GM12865 (cell line): ENCODE measurements around the gene KIF13A.

Experiments used
- DNase-seq: peaks from one replicate; pipeline ENCODE4 v3.0.0; 2010; ENCODE audit warnings: low read depth
- H3K4me3 ChIP-seq: 2 replicates; pipeline ENCODE4 v1.5.1; 2011; ENCODE audit warnings: mild to moderate bottlenecking, low read depth, low read length, control low read depth
- CTCF ChIP-seq: IDR thresholded peaks from 2 replicates; pipeline ENCODE4 v1.5.1; 2011; ENCODE audit warnings: low read length, control low read depth, low read depth, inconsistent platforms; ENCODE audit not compliant: insufficient read depth; ENCODE audit errors: missing control alignments

The KIF13A gene

GRCh38 chr6:17986656-17987446 lies 584 bp downstream of the KIF13A start:
- TF ChIP-seq CTCF, result no peak
- no peak for DNase-seq

GRCh38 chr6:17985934-17986655 lies 1.3 kb downstream of the KIF13A start:
- TF ChIP-seq CTCF, result no peak
- no peak overlapping the region for H3K4me3 ChIP-seq
- no peak for DNase-seq

More at GRCh38 chr6:17986656-17987446, 584 bp downstream of the KIF13A start:
- peak overlapping the region; percentile 30 for H3K4me3 ChIP-seq

GRCh38 chr6:17984812-17985670 lies 2.4 kb downstream of the KIF13A start:
- TF ChIP-seq CTCF, result no peak
- no peak overlapping the region for H3K4me3 ChIP-seq
- no peak for DNase-seq

- no peak for TF ChIP-seq CTCF
- no peak overlapping the region for H3K4me3 ChIP-seq
- no peak for DNase-seq
These were observed 3.0 kb downstream of the KIF13A start for GRCh38 chr6:17984399-17984798.

GRCh38 chr6:17983730-17984129 lies 3.7 kb downstream of the KIF13A start:
- H3K4me3 ChIP-seq, result no peak overlapping the region
- DNase-seq, result no peak
- TF ChIP-seq CTCF, result no peak

- TF ChIP-seq CTCF, result no peak
- DNase-seq, result no peak
- no peak overlapping the region for H3K4me3 ChIP-seq
These were observed 7.1 kb downstream of the KIF13A start for GRCh38 chr6:17980329-17980728.
